Nephron progenitor cell (in vitro differentiated cells): ENCODE measurements around the gene CCDC69.
A peak's percentile ranks its signal among the peaks of the same experiment; 100 is the strongest.

Source experiments
- DNase-seq: peaks from one replicate; pipeline ENCODE4 v3.0.0; 2021
- H3K27ac Mint-ChIP-seq: 2 replicates; pipeline ENCODE4 v1.8.0; 2021; ENCODE audit warnings: mild to moderate bottlenecking, moderate library complexity, mixed read lengths
- H3K27me3 Mint-ChIP-seq: 2 replicates; pipeline ENCODE4 v1.8.0; 2021; ENCODE audit warnings: mild to moderate bottlenecking, low read depth, mixed read lengths; ENCODE audit not compliant: poor library complexity
- H3K36me3 Mint-ChIP-seq: 2 replicates; pipeline ENCODE4 v1.8.0; 2021; ENCODE audit warnings: low read depth, mixed read lengths
- H3K4me1 Mint-ChIP-seq: 2 replicates; pipeline ENCODE4 v1.8.0; 2021; ENCODE audit warnings: mixed read lengths
- H3K4me3 Mint-ChIP-seq: 2 replicates; pipeline ENCODE4 v1.8.0; 2021; ENCODE audit warnings: mild to moderate bottlenecking, moderate library complexity, mixed read lengths
- H3K9me3 Mint-ChIP-seq: 2 replicates; pipeline ENCODE4 v1.8.0; 2021; ENCODE audit warnings: mild to moderate bottlenecking, moderate library complexity, mixed read lengths
- CTCF ChIP-seq: fragments of 200-600 bp; sonication (generic); IDR thresholded peaks from 2 replicates; pipeline ENCODE4 v1.5.0; 2021; ENCODE audit warnings: antibody characterized with exemption

CCDC69 gene

GRCh38 chr5:151153300-151153699 lies 70.6 kb downstream of the CCDC69 start:
- Mint-ChIP-seq H3K27me3 (peaks cover 9% of the 10 kb centered on the region), H3K4me3 (no peak overlapping the region), H3K4me1 (peaks cover 94% of the 10 kb centered on the region), H3K27ac (peak overlapping the region; percentile 11), H3K36me3 (no peaks in the 10 kb centered on the region), H3K9me3 (no peaks in the 10 kb centered on the region)
- no peak for TF ChIP-seq CTCF
- DNase-seq = no peak

- no peak for DNase-seq
- H3K36me3 Mint-ChIP-seq = peaks cover 4% of the 10 kb centered on the region
- no peak for TF ChIP-seq CTCF
- peak overlapping the region; percentile 99 for H3K27ac Mint-ChIP-seq
- H3K27me3 Mint-ChIP-seq = peaks cover 9% of the 10 kb centered on the region
- H3K4me1 Mint-ChIP-seq = peaks cover 98% of the 10 kb centered on the region
- H3K4me3 Mint-ChIP-seq = no peak overlapping the region
- no peaks in the 10 kb centered on the region for H3K9me3 Mint-ChIP-seq
These were observed 72.1 kb downstream of the CCDC69 start for GRCh38 chr5:151151793-151152192.

- H3K27ac Mint-ChIP-seq = peak overlapping the region; percentile 99
- peaks cover 93% of the 10 kb centered on the region for H3K4me1 Mint-ChIP-seq
- H3K4me3 Mint-ChIP-seq = peak overlapping the region; percentile 32
These were observed 72.6 kb downstream of the CCDC69 start for GRCh38 chr5:151151263-151151660.

GRCh38 chr5:151150471-151151262 lies 73.2 kb downstream of the CCDC69 start:
- peaks cover 8% of the 10 kb centered on the region for H3K36me3 Mint-ChIP-seq
- no peak for TF ChIP-seq CTCF
- DNase-seq = peak; percentile 37
- peaks cover 91% of the 10 kb centered on the region for H3K4me1 Mint-ChIP-seq
- no peaks in the 10 kb centered on the region for H3K9me3 Mint-ChIP-seq
- H3K27ac Mint-ChIP-seq = peak overlapping the region; percentile 99
- H3K4me3 Mint-ChIP-seq = peak overlapping the region; percentile 64
- peaks cover 9% of the 10 kb centered on the region for H3K27me3 Mint-ChIP-seq

More at GRCh38 chr5:151151263-151151660, 72.6 kb downstream of the CCDC69 start:
- peaks cover 4% of the 10 kb centered on the region for H3K36me3 Mint-ChIP-seq
- H3K9me3 Mint-ChIP-seq = no peaks in the 10 kb centered on the region
- TF ChIP-seq CTCF = no peak
- peaks cover 9% of the 10 kb centered on the region for H3K27me3 Mint-ChIP-seq
- no peak for DNase-seq

GRCh38 chr5:151148583-151148982 lies 75.3 kb downstream of the CCDC69 start:
- Mint-ChIP-seq H3K27me3 (peaks cover 6% of the 10 kb centered on the region), H3K4me3 (peak overlapping the region; percentile 12), H3K27ac (peak overlapping the region; percentile 96), H3K4me1 (peaks cover 92% of the 10 kb centered on the region), H3K36me3 (peaks cover 13% of the 10 kb centered on the region), H3K9me3 (no peaks in the 10 kb centered on the region)
- no peak for DNase-seq
- no peak for TF ChIP-seq CTCF

- Mint-ChIP-seq H3K4me1 (peaks cover 89% of the 10 kb centered on the region), H3K36me3 (peaks cover 13% of the 10 kb centered on the region), H3K4me3 (no peak overlapping the region), H3K27me3 (peaks cover 6% of the 10 kb centered on the region), H3K27ac (no peak overlapping the region), H3K9me3 (no peaks in the 10 kb centered on the region)
- DNase-seq = no peak
- TF ChIP-seq CTCF = no peak
These were observed 76.9 kb downstream of the CCDC69 start for GRCh38 chr5:151147033-151147432.
